HG02642 (cell line): Measurements from ENCODE around the gene FSTL4.

Source experiments
- ATAC-seq: cut with Tn5 transposase; IDR thresholded peaks from one replicate; pipeline ENCODE4 v1.9.1; 2021; ENCODE audit warnings: mild to moderate bottlenecking; ENCODE audit not compliant: unreplicated experiment, poor library complexity

Gene FSTL4

DNA sequence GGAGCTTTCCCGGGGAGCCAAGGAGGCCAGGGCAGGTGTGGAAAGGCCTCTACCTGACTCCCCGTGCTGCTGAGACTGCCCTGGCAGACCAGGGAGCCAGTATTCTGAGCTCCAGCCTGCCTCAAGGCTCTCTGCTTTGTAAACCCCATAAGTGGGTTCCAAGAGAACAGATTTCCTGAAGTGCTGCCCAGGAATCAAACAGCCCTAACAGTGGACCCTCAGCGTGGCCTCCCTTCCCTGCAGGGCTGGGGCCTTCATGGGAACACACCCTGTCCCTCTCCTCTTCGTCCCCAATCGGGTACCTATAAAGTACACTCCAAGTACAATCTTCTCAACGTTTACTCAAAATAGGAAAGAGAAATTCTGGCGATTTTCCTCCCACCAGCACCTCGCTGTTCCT lies 252.5 kb downstream of the FSTL4 start:
- ATAC-seq: no peak

- no peak for ATAC-seq
Observed at GRCh38 chr5:133358271-133358670, 254.1 kb downstream of the FSTL4 start.

GRCh38 chr5:133357758-133358157 lies 254.6 kb downstream of the FSTL4 start:
- no peak for ATAC-seq

DNA sequence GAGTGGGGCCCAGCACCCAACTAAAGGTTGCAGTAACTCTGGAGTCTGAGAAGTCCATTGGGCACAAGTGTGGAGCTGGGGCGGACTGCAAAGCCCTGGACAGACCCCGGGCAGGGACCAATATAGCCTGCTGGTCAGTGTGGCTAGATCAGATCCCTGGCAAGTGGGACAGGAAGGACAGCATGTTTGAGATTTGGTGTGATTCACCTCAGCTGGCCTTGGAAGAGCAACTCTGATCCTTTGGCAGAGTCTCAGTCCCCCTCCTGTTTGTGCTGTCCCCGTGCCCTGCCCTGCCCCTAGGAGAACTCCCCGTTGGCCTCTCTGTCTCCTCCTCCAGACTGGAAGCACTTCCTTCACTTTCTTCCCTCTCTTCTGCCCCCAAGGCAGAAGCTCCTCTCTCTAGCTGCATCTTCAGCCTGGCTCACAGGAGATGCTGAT lies 255.3 kb downstream of the FSTL4 start:
- no peak for ATAC-seq

- ATAC-seq: no peak
Observed at GRCh38 chr5:133356396-133356983, 255.9 kb downstream of the FSTL4 start.

DNA sequence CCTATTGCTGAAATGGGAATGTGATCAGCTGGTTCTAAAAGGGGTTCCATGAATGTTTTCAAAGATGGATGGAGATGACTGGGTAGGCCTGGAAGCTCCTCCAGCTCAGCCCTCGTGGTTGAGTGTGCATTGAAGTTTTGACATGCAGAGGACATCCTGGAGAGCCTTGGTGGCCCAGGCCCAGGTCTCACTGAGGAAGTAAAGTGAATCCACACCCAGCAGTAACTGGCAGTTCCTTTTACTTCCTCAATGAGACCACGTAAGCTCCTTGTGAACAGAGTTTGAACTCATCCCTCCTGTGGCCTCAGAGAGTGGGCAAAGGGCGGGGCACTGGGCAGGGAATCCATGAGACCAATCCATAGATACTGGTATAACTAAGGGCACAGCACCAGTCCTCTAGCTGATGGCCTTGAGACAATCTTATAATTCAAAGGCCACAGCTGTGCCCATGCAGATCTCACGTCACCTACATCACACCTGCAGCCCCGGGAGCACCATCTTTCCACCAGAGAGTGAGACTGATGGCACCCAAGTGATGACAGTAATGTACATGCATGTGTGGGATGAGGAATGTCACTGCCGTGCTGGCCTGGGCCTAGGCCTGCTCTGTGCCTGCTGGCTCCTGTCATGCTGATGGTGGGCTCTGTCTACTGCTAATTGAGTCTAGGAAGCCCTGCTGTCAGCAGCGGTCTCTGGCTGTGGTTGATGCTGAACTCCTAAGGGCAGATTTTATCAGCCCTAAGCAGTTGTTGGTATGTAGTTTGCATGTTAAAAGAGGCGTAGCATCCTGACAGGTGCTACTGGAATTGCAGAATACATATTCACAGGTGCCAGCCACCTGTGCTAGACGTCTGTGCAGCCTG lies 257.8 kb downstream of the FSTL4 start:
- no peak for ATAC-seq

- ATAC-seq: no peak
Observed at GRCh38 chr5:133353741-133354140, 258.6 kb downstream of the FSTL4 start.

DNA sequence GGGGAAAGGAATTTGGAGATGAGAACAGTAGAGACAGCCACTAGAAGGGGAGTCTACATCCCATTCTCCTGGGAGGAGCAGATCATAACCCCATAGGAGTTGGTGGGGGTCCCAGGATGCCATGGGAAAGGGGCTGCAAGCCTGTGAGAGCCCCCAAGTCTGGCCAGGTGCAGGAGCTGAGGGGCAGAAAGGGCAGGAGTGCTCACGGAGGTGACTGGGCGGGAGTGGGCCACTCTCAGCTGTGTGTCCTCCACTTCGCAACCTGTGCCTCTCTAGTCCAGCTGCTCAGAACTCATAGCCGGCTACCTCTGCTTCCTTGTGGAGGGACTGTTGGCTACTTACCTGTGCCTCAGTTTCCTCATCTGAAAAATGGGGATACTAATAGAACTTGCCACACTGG lies 263.9 kb downstream of the FSTL4 start:
- no peak for ATAC-seq

DNA sequence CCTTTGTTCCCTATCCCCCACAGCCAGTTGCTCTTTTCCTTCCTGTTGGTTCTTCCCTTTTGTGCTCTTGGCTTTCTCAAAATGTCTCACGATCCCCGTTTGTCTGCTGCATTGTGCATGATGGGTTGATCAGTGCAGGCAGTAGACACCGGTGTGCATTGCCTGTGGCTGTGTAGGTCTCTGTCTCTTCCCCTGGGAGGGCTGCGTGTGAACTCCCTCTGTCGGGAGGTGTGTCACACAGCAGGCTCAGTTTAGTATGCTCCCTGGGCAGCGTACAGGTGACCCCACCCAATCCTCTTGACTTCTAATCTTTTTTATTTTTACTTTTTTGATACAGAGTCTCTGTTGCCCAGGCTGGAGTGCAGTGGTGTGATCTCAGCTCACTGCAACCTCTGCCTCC lies 265.3 kb downstream of the FSTL4 start:
- ATAC-seq: peak; percentile 44

- no peak for ATAC-seq
Observed at GRCh38 chr5:133344266-133344665, 268.1 kb downstream of the FSTL4 start.

DNA sequence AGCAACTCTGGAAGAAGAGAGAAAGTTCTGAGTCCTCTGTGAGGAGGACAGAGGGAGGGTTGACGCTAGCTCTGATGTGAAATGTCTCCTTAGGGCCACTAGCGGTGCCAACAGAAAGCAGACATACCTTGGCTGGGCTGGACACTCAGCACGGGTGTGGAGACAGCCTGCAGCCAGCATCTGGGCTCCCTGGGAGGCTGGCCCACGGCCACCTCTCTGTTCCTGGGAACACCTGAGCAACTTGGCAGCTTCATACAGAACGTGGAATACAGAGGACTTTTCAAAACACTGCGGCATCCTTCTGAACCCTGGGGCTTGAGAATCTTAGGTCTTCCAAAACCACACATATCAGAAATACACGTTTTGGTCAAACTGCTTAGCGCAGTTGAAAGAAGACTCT lies 269.1 kb downstream of the FSTL4 start:
- ATAC-seq: no peak

- ATAC-seq: no peak
Observed at GRCh38 chr5:133341915-133342710, 270.2 kb downstream of the FSTL4 start.

GRCh38 chr5:133341296-133341695 lies 271.0 kb downstream of the FSTL4 start:
- ATAC-seq: no peak

DNA sequence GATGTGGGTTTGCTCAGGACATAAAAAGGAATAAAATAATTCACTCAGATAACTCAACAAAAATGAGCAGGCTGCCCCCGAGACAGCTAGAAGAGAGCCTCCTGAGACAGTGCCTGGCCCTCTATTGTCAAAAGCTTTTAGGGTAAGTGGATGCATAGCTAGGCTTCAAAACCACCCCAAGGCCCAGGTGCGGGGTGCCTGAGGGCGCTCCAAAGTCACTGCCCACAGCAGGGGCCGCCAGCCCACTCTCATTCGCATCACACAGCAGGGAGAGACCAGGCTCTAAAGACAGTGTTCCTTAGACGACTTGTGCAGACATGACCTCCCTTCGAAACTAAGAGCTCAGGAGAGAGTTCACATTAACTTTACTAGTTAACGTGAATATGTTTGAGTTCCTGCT lies 271.5 kb downstream of the FSTL4 start:
- no peak for ATAC-seq

DNA sequence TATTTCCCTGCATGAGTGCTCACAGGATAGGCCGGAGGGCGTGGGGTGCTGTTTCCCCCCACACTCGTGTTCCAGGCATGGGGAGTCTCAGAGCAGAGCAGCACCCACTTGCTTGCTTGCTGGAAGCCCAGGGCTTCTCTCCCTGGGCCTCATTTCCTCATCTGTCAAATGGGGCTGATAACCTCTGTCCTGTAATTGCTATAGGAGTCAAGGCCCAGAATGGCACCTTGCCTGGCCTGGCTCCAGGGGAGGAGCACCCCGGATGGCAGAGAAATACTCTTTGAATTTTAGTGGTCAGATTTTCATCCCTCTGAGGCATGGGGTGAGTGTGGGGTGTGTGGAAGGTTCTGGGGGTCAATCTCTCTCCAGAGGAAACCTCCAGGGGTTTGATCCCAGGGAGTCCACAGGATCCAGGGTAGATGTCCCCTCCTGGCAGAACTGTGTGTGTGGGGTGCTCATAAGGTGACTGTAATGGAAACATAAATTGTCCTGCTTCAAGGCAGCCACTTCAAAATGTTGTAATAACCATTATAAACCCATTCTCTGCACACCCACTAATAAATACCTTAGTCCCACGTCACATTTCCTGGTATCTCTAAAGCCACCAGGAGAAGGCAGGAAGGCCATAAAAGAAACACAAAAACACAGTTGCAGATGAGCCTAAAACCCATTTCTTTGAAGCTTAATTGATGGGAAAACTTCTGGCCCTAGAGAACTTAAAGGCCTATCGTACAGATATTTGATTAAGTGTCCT lies 272.2 kb downstream of the FSTL4 start:
- no peak for ATAC-seq

DNA sequence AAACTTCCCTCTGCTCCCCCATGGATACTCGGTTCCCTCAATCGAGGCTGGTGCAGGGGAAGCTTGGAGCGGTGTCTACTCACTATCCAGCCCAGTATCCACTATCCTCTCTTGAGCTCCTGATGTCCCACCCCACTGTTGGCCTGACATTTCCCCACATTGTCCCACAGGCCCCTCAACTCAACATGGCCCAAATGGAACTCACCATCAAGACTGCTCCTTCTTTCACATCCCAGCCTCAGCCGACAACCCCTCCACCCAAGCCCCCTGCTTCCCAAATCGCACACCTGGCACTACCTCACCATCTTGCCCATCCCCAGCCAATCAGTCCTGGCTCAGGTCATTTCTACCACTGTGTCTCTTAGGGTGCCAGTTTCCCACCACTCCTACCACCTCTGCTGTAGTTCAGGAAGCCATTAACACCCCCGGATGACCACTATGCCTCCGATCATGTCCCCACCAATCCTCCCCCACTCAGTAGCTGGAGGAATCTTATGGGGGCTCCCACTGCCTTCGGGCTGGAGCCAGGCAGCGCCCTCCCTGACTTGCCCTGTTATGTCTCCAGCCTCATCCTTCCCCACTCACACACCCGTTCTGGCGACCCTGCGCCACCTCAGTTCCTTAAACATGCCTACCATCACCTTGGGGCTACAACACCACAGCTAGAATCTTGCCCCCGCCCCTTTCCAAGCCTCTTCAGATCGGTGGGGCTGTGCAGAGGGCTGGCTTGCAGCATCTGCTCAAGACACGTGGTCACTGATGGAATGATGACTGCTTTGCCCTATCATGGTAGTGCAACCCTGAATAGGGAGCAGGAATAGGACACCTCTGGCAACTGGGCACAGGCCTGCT lies 273.6 kb downstream of the FSTL4 start:
- ATAC-seq: no peak

DNA sequence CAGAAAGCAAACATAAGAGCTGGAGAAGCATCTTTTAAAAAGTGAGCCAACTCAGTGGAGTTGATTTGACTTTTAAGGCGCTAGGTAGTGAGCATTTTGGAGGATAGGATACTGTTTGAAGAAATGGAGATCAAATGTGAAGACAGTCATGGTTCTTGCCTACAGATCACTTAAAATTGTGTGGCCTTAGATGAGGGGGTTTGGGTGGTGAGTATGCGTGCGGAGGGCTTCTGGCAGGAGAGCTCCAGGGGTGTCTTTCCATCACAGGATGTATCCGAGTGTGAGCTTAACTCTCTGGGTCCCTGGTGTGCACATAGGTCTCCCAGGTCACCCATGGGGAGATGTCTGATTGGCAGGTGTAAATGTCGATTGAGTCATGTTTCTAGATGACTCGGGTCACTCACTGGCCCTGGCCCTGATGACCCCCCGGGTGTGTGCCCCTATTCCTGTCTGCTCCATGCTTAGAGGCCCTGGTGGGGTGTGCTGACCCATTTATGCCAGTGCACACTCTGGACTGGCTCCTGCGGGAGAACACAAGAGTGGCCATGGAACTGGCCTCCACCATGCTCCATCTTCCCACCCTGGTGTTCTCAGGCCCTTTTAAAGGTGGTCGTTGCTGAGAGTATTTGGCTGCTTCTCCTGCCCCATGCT lies 274.4 kb downstream of the FSTL4 start:
- ATAC-seq: no peak

DNA sequence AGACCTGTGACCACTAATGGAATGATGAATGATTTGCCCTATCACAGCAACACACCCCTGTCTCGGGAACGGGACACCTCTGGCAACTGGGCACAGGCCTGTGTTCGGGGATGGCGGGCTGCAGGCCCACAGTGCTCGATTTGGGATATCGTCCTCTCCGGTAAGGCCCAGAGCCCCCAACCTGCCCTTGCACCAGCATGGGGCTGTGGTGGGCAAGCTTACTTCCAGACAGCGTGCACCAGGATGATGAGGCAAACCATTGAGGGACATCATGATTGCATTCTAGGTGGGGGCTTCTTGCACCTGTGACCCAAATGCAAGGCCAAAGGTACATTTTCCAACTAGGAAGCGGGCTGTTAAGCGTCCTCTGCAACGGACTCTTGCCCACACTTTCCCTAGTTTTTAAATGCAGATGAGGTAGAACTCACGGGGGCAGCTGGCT lies 275.4 kb downstream of the FSTL4 start:
- no peak for ATAC-seq
